HEK293 (cell line): ENCODE measurements around the gene FGF6.

Experiments
- CTCF ChIA-PET: fragments of 350-600 bp; formaldehyde crosslinking; extraction: SDS; loops from one replicate; lab custom pipeline; 2021; ENCODE audit warnings: antibody characterized with exemption; lab: Yijun Ruan, JAX
- POLR2A ChIA-PET: fragments of 300-600 bp; formaldehyde crosslinking; extraction: SDS; loops from one replicate; lab custom pipeline; 2020; ENCODE audit warnings: antibody characterized with exemption, inconsistent platforms; lab: Yijun Ruan, JAX
- H3K27ac ChIP-seq: fragments of 200-500 bp; sonication (Bioruptor generic); 2 replicates; pipeline ENCODE4 v1.5.1; 2014; ENCODE audit warnings: low read depth, low read length, control low read depth, inconsistent platforms; ENCODE audit errors: extremely low read depth
- H3K36me3 ChIP-seq, 2 experiments: fragments of 200-500 bp in 1 of 2; sonication (Bioruptor generic) in 1 of 2; 1 replicate in 1 of 2; 2 replicates in 1 of 2; pipeline ENCODE4 v1.5.1; 2014 to 2017; ENCODE audit warnings: inconsistent platforms in 2 of 2, low read length in 2 of 2; ENCODE audit not compliant: control insufficient read depth in 2 of 2, insufficient read depth in 1 of 2
- H3K4me1 ChIP-seq: fragments of 200-500 bp; sonication (Bioruptor generic); 2 replicates; pipeline ENCODE4 v1.5.1; 2014; ENCODE audit warnings: mild to moderate bottlenecking, low read length, inconsistent platforms; ENCODE audit not compliant: control insufficient read depth, insufficient read depth
- H3K4me3 ChIP-seq: 2 replicates; pipeline ENCODE4 v1.5.1; 2011; ENCODE audit warnings: low read depth, mild to moderate bottlenecking, control low read depth, low read length, moderate library complexity
- H3K9me3 ChIP-seq: fragments of 200-500 bp; sonication (Bioruptor generic); 2 replicates; pipeline ENCODE4 v1.5.1; 2014; ENCODE audit warnings: low read depth, low read length, inconsistent platforms; ENCODE audit not compliant: control insufficient read depth, insufficient read depth
- ATF2 ChIP-seq: fragments of 450-650 bp; formaldehyde crosslinking; IDR thresholded peaks from 2 replicates; pipeline ENCODE4 v1.5.1; 2016; ENCODE audit warnings: missing biosample characterization, missing genetic modification characterization, low read depth
- HIC1 ChIP-seq: fragments of 450-650 bp; formaldehyde crosslinking; IDR thresholded peaks from 2 replicates; pipeline ENCODE4 v1.5.1; 2016; ENCODE audit warnings: missing biosample characterization, missing genetic modification characterization
- KLF9 ChIP-seq: fragments of 450-650 bp; formaldehyde crosslinking; IDR thresholded peaks from 2 replicates; pipeline ENCODE4 v1.5.1; 2016; ENCODE audit warnings: missing biosample characterization, missing genetic modification characterization, low read depth
- PRDM4 ChIP-seq: fragments of 450-650 bp; formaldehyde crosslinking; IDR thresholded peaks from 2 replicates; pipeline ENCODE4 v1.5.1; 2017; ENCODE audit warnings: missing biosample characterization, missing genetic modification characterization
- SCRT1 ChIP-seq: fragments of 450-650 bp; formaldehyde crosslinking; IDR thresholded peaks from 2 replicates; pipeline ENCODE4 v1.5.1; 2016; ENCODE audit warnings: missing biosample characterization, missing genetic modification characterization, borderline replicate concordance
- TRIM28 ChIP-seq: IDR thresholded peaks from 2 replicates; pipeline ENCODE4 v1.6.1; 2011; ENCODE audit warnings: low read length, control low read depth, borderline replicate concordance
- YY1 ChIP-seq: fragments of 450-650 bp; formaldehyde crosslinking; IDR thresholded peaks from 2 replicates; pipeline ENCODE4 v1.5.1; 2018; ENCODE audit warnings: missing biosample characterization, missing genetic modification characterization
- YY2 ChIP-seq: fragments of 450-650 bp; formaldehyde crosslinking; IDR thresholded peaks from 2 replicates; pipeline ENCODE4 v1.5.1; 2016; ENCODE audit warnings: missing biosample characterization, missing genetic modification characterization
- ZBTB49 ChIP-seq: fragments of 450-650 bp; formaldehyde crosslinking; IDR thresholded peaks from 2 replicates; pipeline ENCODE4 v1.5.1; 2016; ENCODE audit warnings: missing biosample characterization, missing genetic modification characterization, low read depth
- ZNF239 ChIP-seq: fragments of 450-650 bp; formaldehyde crosslinking; IDR thresholded peaks from 2 replicates; pipeline ENCODE4 v1.5.1; 2016; ENCODE audit warnings: missing biosample characterization, missing genetic modification characterization
- ZNF362 ChIP-seq: fragments of 450-650 bp; formaldehyde crosslinking; IDR thresholded peaks from 2 replicates; pipeline ENCODE4 v1.5.1; 2016; ENCODE audit warnings: missing biosample characterization, missing genetic modification characterization
- ZNF37A ChIP-seq: fragments of 450-650 bp; IDR thresholded peaks from 2 replicates; pipeline ENCODE4 v1.5.1; 2018; ENCODE audit warnings: missing biosample characterization, missing genetic modification characterization
- ZNF404 ChIP-seq: fragments of 450-650 bp; formaldehyde crosslinking; IDR thresholded peaks from 2 replicates; pipeline ENCODE4 v1.5.1; 2017; ENCODE audit warnings: missing biosample characterization, missing genetic modification characterization
- ZNF416 ChIP-seq: fragments of 450-650 bp; formaldehyde crosslinking; IDR thresholded peaks from 2 replicates; pipeline ENCODE4 v1.5.1; 2016; ENCODE audit warnings: missing biosample characterization, missing genetic modification characterization
- ZNF510 ChIP-seq: fragments of 450-650 bp; formaldehyde crosslinking; IDR thresholded peaks from 2 replicates; pipeline ENCODE4 v1.5.1; 2018; ENCODE audit warnings: mild to moderate bottlenecking, missing genetic modification characterization, missing biosample characterization; ENCODE audit not compliant: insufficient replicate concordance
- ZNF548 ChIP-seq: fragments of 450-650 bp; formaldehyde crosslinking; IDR thresholded peaks from 2 replicates; pipeline ENCODE4 v1.5.1; 2016; ENCODE audit warnings: missing biosample characterization, missing genetic modification characterization
- ZNF600 ChIP-seq: fragments of 450-650 bp; formaldehyde crosslinking; IDR thresholded peaks from 2 replicates; pipeline ENCODE4 v1.5.1; 2016; ENCODE audit warnings: missing biosample characterization, missing genetic modification characterization
- ZNF639 ChIP-seq: fragments of 450-650 bp; formaldehyde crosslinking; IDR thresholded peaks from 2 replicates; pipeline ENCODE4 v1.5.1; 2016; ENCODE audit warnings: missing biosample characterization, missing genetic modification characterization
- ZNF707 ChIP-seq: fragments of 450-650 bp; formaldehyde crosslinking; IDR thresholded peaks from 2 replicates; pipeline ENCODE4 v1.5.1; 2016; ENCODE audit warnings: missing biosample characterization, missing genetic modification characterization
- ZSCAN18 ChIP-seq: fragments of 450-650 bp; formaldehyde crosslinking; IDR thresholded peaks from 2 replicates; pipeline ENCODE4 v1.5.1; 2016; ENCODE audit warnings: missing biosample characterization, missing genetic modification characterization

FGF6 gene

GRCh38 chr12:4431866-4432265 lies 13.7 kb downstream of the FGF6 start (continued):
- TF ChIP-seq HIC1 (no peak), ZNF362 (tag by site-specific recombination) (no peak), TRIM28 (no peak), YY2 (tag by site-specific recombination) (no peak), YY1 (tag by site-specific recombination) (no peak)

- Histone ChIP-seq H3K9me3 (no peaks in the 10 kb centered on the region), H3K36me3 (no peaks in the 10 kb centered on the region), H3K4me3 (no peak overlapping the region), H3K4me1 (no peaks in the 10 kb centered on the region), H3K27ac (no peak overlapping the region)
- TF ChIP-seq ZNF404, result no peak
- TF ChIP-seq ZSCAN18 (tag by site-specific recombination), result no peak
- TF ChIP-seq ZNF707 (tag by site-specific recombination), result no peak
- ChIA-PET CTCF (interaction anchor here (1.9 kb wide), 1 partner anchor 9 kb away, joined by 10 read pairs; no protein-coding TSS in a partner anchor), POLR2A (no interaction called here)
These were observed 14.2 kb downstream of the FGF6 start for GRCh38 chr12:4431436-4431835.

GRCh38 chr12:4424422-4424821 lies 21.2 kb downstream of the FGF6 start:
- POLR2A ChIA-PET, result no interaction called here
- CTCF ChIA-PET, result no interaction called here
- Histone ChIP-seq H3K9me3 (no peaks in the 10 kb centered on the region), H3K4me3 (no peak overlapping the region), H3K36me3 (no peaks in the 10 kb centered on the region), H3K27ac (no peak overlapping the region), H3K4me1 (no peaks in the 10 kb centered on the region)
- no peak for TF ChIP-seq ZNF37A (tag by site-specific recombination)
- TF ChIP-seq ZNF707 (tag by site-specific recombination), result no peak
- no peak for TF ChIP-seq ZNF510 (tag by site-specific recombination)
- TF ChIP-seq ATF2 (tag by site-specific recombination), result no peak
- TF ChIP-seq ZNF639 (tag by site-specific recombination), result no peak
- TF ChIP-seq PRDM4 (tag by site-specific recombination), result no peak
- TF ChIP-seq SCRT1 (tag by site-specific recombination), result no peak
- TF ChIP-seq ZNF600, result no peak
- no peak for TF ChIP-seq ZNF548 (tag by site-specific recombination)
- TF ChIP-seq KLF9 (tag by site-specific recombination), result no peak
- no peak for TF ChIP-seq ZBTB49
- no peak for TF ChIP-seq ZNF416 (tag by site-specific recombination)
- no peak for TF ChIP-seq ZNF239 (tag by site-specific recombination)
